Activated naive CD8-positive, alpha-beta T cell (primary cell): ENCODE measurements around the gene IFNK.
"Not testable (repeated sequence)": the region's sequence is repeated elsewhere in the genome, so short reads cannot be mapped to it uniquely, and the experiment has no call there.

ENCODE experiments used
- H3K27ac Mint-ChIP-seq: one replicate; pipeline ENCODE4 v1.8.0; 2021; ENCODE audit warnings: mixed read lengths
- H3K27me3 Mint-ChIP-seq: one replicate; pipeline ENCODE4 v1.8.0; 2021; ENCODE audit warnings: mixed read lengths
- H3K36me3 Mint-ChIP-seq: one replicate; pipeline ENCODE4 v1.8.0; 2021; ENCODE audit warnings: mixed read lengths
- H3K4me1 Mint-ChIP-seq: one replicate; pipeline ENCODE4 v1.8.0; 2021; ENCODE audit warnings: low read depth, mixed read lengths
- H3K4me3 Mint-ChIP-seq: one replicate; pipeline ENCODE4 v1.8.0; 2021; ENCODE audit warnings: mild to moderate bottlenecking, mixed read lengths
- H3K9me3 Mint-ChIP-seq: one replicate; pipeline ENCODE4 v1.8.0; 2021; ENCODE audit warnings: low read depth, mixed read lengths

Gene IFNK

DNA sequence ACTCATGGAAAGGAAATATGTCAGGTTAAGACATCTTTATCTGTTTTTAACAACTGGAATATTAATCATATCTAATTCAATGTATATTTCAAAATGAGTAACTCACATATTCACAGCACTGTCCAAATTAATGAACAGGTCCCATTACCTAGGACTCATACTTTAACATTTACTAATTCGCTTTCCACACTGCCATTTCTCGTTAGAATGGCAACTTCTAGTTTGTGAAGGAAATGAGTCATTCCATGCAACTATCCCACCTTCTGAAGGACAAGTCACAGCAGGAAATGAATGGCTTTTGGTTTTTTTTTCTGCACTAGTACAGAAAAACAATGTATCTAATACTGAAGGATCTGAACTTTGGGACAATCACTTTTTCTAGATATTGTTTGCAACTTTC is 24.6 kb upstream of the IFNK start:
- Mint-ChIP-seq H3K27ac (no peak overlapping the region), H3K4me3 (no peak overlapping the region), H3K36me3 (peaks cover 6% of the 10 kb centered on the region), H3K4me1 (peaks cover 3% of the 10 kb centered on the region), H3K9me3 (no peaks in the 10 kb centered on the region), H3K27me3 (no peaks in the 10 kb centered on the region)

DNA sequence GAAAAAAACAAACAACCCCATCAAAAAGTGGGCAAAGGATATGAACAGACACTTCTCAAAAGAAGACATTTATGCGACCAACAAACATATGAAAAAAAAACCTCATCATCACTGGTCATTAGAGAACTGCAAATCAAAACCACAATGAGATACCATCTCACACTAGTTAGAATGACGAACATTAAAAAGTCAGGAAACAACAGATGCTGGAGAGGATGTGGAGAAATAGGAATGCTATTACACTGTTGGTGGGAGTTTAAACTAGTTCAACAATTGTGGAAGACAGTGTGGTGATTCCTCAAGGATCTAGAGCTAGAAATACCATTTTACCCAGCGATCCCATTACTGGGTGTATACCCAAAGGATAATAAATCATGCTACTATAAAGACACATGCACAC is 23.2 kb upstream of the IFNK start:
- not testable (repeated sequence) for H3K4me3 Mint-ChIP-seq, H3K27ac Mint-ChIP-seq, H3K27me3 Mint-ChIP-seq, H3K4me1 Mint-ChIP-seq, H3K36me3 Mint-ChIP-seq, H3K9me3 Mint-ChIP-seq

DNA sequence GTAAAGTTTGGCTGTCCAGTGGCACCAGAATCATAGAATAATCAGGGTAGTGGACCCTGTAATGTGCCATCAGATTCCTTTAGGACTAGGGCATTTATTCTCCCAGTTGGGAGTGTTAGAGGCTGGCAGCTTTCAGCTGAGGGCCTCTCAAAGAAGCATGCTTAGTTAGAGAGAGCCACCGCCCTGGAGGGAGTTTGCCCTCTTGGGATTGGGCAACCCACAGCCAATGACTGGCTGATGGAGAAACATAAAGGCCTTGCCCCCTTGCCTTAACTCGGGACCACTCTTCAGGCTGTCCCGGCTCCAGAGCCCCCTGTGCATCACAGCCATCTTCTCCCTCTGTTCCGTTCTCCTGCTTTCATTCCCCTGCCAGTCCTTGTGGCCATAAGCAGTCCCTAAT is 20.5 kb upstream of the IFNK start:
- H3K27me3 Mint-ChIP-seq: no peaks in the 10 kb centered on the region

GRCh38 chr9:27504259-27504658 is 19.8 kb upstream of the IFNK start:
- no peaks in the 10 kb centered on the region for H3K36me3 Mint-ChIP-seq
- no peak overlapping the region for H3K27ac Mint-ChIP-seq
- H3K4me3 Mint-ChIP-seq: no peak overlapping the region
- H3K9me3 Mint-ChIP-seq: no peaks in the 10 kb centered on the region
- H3K4me1 Mint-ChIP-seq: peaks cover 3% of the 10 kb centered on the region
- H3K27me3 Mint-ChIP-seq: no peaks in the 10 kb centered on the region

More for the DNA sequence above, 20.5 kb upstream of the IFNK start:
- H3K4me3 Mint-ChIP-seq: no peak overlapping the region
- no peaks in the 10 kb centered on the region for H3K9me3 Mint-ChIP-seq
- no peaks in the 10 kb centered on the region for H3K36me3 Mint-ChIP-seq
- no peak overlapping the region for H3K27ac Mint-ChIP-seq
- peaks cover 3% of the 10 kb centered on the region for H3K4me1 Mint-ChIP-seq

DNA sequence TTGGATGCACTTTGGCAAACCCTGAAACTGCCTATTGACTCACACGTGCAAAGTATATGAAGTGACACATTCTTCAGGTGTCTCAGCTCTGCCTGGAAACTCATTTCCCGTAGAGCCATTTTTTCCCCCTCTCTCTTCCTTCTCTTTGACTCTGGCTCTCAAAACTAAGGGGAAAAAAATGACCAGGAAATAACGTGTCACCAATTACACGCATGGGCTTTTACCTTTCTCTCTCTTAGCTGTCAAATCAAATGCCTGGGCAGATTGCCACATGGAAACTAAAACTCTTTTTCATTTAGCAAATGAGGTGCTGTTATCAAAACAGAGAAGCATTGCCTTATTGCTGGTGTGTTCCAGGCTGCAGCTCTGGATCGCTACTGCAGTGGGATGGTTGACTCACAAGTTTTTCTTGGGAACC is 18.3 kb upstream of the IFNK start:
- H3K4me1 Mint-ChIP-seq: no peaks in the 10 kb centered on the region

GRCh38 chr9:27506981-27507380 is 17.1 kb upstream of the IFNK start:
- H3K9me3 Mint-ChIP-seq: no peaks in the 10 kb centered on the region
- no peaks in the 10 kb centered on the region for H3K4me1 Mint-ChIP-seq
- H3K4me3 Mint-ChIP-seq: no peak overlapping the region
- no peak overlapping the region for H3K27ac Mint-ChIP-seq
- no peaks in the 10 kb centered on the region for H3K27me3 Mint-ChIP-seq
- no peaks in the 10 kb centered on the region for H3K36me3 Mint-ChIP-seq

More for the DNA sequence above, 18.3 kb upstream of the IFNK start:
- no peak overlapping the region for H3K4me3 Mint-ChIP-seq
- H3K36me3 Mint-ChIP-seq: no peaks in the 10 kb centered on the region
- no peaks in the 10 kb centered on the region for H3K27me3 Mint-ChIP-seq
- no peaks in the 10 kb centered on the region for H3K9me3 Mint-ChIP-seq
- no peak overlapping the region for H3K27ac Mint-ChIP-seq

DNA sequence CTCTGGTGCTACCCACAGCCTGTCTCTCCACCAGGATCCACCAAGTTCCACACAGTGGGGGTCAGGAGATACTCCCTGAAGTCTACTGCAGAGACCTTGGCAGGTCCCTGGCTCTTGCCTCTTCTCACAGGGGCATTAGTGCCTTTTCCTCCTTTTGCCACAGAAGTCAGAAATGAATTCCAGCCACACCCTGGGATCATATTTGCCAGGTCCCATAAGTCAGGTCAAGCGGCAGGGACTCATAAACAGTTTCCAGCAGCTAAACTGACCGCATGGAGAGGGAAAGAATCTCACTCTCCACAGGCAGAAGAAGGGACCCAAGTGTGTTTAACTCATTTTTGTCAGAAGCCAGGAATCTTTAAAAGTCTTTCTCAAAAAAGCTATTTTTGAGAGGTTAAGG is 13.3 kb upstream of the IFNK start:
- Mint-ChIP-seq H3K27me3 (no peaks in the 10 kb centered on the region), H3K4me3 (no peak overlapping the region), H3K36me3 (peaks cover 2% of the 10 kb centered on the region), H3K4me1 (no peaks in the 10 kb centered on the region), H3K9me3 (no peaks in the 10 kb centered on the region), H3K27ac (no peak overlapping the region)

DNA sequence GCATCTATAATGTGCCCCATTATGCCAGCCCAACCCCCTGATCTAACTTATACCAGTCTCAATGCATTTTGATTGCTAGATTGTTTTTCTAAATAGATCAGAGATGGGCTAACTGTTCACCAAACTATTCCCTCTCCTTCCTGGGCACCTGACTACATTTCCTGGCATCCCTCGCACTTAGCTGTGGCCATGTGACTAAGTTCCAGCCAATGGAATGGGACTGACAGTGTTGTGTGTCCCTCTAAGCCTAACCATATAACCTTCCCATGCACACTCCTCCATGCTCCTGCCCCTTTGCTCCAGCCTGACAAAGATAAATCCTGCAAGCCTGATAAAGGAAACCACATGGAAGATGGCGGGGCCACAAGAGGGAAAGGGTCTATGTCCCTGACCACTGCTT is 12.3 kb upstream of the IFNK start:
- Mint-ChIP-seq H3K27ac (no peak overlapping the region), H3K4me3 (no peak overlapping the region), H3K9me3 (no peaks in the 10 kb centered on the region), H3K36me3 (peaks cover 7% of the 10 kb centered on the region), H3K4me1 (no peaks in the 10 kb centered on the region), H3K27me3 (no peaks in the 10 kb centered on the region)

DNA sequence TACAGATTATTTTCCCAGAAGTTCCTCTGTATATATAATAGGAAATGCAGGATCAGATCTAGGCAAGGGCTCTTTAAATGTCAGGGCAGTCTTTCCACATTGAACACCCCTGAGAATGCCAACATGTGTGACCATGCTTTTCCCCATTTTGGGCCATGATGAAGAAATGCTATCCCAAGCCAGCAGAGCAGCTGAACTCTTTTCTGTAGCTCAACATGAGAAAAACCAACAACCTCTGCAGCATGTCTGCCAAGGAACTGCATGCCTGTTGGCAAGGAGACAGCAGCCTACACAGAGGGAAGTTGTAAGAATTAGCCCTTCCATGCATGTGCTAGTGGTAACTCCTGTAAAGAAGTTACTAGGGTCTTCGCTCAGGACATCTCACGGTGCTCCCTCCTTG is 9.5 kb upstream of the IFNK start:
- Mint-ChIP-seq H3K27me3 (no peaks in the 10 kb centered on the region), H3K36me3 (peaks cover 13% of the 10 kb centered on the region), H3K4me1 (no peaks in the 10 kb centered on the region), H3K27ac (no peak overlapping the region), H3K9me3 (no peaks in the 10 kb centered on the region), H3K4me3 (no peak overlapping the region)

- no peaks in the 10 kb centered on the region for H3K4me1 Mint-ChIP-seq
- no peaks in the 10 kb centered on the region for H3K27me3 Mint-ChIP-seq
- no peak overlapping the region for H3K4me3 Mint-ChIP-seq
- H3K27ac Mint-ChIP-seq: no peak overlapping the region
- no peaks in the 10 kb centered on the region for H3K9me3 Mint-ChIP-seq
- peaks cover 19% of the 10 kb centered on the region for H3K36me3 Mint-ChIP-seq
Observed at GRCh38 chr9:27518006-27518405, 6.1 kb upstream of the IFNK start.

DNA sequence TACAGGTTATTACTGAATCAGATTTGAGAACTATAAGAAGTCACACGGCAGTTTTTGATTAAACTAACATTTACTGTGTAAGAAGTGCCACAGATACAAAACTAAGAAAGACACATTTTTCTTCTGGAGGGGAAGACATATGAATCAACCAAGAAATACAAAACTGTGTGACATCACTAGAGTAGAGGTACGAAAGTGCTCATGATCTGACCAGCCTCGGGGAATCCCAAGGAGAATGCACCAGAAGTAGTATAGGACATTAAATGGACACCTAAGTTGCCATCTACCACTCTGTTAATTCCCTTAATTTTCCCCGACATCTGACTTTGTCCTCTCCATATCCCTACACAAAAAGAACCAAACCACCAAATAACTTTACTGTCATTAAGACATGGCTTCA is 5.3 kb upstream of the IFNK start:
- H3K27ac Mint-ChIP-seq: no peak overlapping the region
- no peaks in the 10 kb centered on the region for H3K9me3 Mint-ChIP-seq

GRCh38 chr9:27519466-27520465 is 4.3 kb upstream of the IFNK start:
- Mint-ChIP-seq H3K4me3 (no peak overlapping the region), H3K4me1 (no peaks in the 10 kb centered on the region), H3K27me3 (no peaks in the 10 kb centered on the region), H3K27ac (no peak overlapping the region), H3K36me3 (peaks cover 19% of the 10 kb centered on the region), H3K9me3 (no peaks in the 10 kb centered on the region)

More for the DNA sequence above, 5.3 kb upstream of the IFNK start:
- Mint-ChIP-seq H3K4me1 (no peaks in the 10 kb centered on the region), H3K4me3 (no peak overlapping the region), H3K27me3 (no peaks in the 10 kb centered on the region), H3K36me3 (peaks cover 19% of the 10 kb centered on the region)

GRCh38 chr9:27520986-27521385 is 3.1 kb upstream of the IFNK start:
- Mint-ChIP-seq H3K4me3 (no peak overlapping the region), H3K4me1 (no peaks in the 10 kb centered on the region), H3K27ac (no peak overlapping the region), H3K9me3 (no peaks in the 10 kb centered on the region), H3K36me3 (peaks cover 16% of the 10 kb centered on the region), H3K27me3 (no peaks in the 10 kb centered on the region)

DNA sequence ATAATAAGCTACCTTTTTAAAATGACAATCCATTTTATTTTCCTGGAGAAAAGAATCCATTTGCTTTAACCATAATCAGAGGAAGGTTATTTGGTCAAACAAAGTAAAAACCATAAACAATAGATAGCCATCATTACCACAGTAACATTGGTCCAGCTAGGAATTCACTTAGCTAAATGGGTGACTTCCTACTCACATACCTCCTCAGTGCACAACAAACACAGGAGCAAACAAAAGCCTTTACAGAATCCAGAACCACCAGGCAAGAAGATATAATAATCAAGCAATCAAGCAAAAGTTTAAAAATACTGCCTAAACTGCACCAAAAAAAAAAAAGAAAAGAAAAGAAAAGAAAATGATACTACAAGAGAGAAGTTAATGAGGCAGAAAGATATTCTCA is 949 bp upstream of the IFNK start:
- Mint-ChIP-seq H3K36me3 (peaks cover 9% of the 10 kb centered on the region), H3K27me3 (no peaks in the 10 kb centered on the region), H3K4me1 (peaks cover 6% of the 10 kb centered on the region), H3K27ac (no peak overlapping the region), H3K4me3 (no peak overlapping the region), H3K9me3 (no peaks in the 10 kb centered on the region)

GRCh38 chr9:27527702-27528075 is 3.6 kb downstream of the IFNK start:
- Mint-ChIP-seq H3K27ac (no peak overlapping the region), H3K27me3 (no peaks in the 10 kb centered on the region), H3K4me1 (peaks cover 12% of the 10 kb centered on the region), H3K4me3 (peak overlapping the region; percentile 91), H3K36me3 (no peaks in the 10 kb centered on the region), H3K9me3 (no peaks in the 10 kb centered on the region)
